Measurements from ENCODE around the gene CHI3L2. TPM values are rescaled to one million over a fixed set of nuclear protein-coding genes. Genes with fewer than 3 reads are reported as not detected.

CHI3L2 gene
- total and polyA plus RNA-seq, 2 experiments from 2014 or later: 0.68 TPM; not detected in 1

DNA sequence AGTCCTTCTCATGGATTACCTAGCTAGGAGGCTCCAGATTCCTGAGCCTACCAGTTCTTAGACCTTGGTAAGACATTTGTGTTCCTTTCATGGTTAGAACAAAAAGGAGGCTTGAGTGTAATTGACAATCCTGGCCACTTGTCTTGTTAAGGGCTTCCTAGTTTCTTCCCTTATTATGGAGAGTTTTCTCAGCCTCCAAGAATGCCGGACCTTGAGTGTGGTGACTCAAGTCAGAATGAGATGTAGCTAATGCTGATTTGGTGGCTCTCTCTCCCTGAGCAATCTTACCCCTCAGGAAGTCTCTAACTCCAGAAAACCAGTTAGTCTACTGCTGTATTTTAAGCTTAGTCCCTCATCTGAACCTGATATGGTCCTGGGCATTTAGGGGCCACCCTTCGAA is 14.3 kb downstream of the CHI3L2 start:
- TF ChIP-seq, protein P1, sequence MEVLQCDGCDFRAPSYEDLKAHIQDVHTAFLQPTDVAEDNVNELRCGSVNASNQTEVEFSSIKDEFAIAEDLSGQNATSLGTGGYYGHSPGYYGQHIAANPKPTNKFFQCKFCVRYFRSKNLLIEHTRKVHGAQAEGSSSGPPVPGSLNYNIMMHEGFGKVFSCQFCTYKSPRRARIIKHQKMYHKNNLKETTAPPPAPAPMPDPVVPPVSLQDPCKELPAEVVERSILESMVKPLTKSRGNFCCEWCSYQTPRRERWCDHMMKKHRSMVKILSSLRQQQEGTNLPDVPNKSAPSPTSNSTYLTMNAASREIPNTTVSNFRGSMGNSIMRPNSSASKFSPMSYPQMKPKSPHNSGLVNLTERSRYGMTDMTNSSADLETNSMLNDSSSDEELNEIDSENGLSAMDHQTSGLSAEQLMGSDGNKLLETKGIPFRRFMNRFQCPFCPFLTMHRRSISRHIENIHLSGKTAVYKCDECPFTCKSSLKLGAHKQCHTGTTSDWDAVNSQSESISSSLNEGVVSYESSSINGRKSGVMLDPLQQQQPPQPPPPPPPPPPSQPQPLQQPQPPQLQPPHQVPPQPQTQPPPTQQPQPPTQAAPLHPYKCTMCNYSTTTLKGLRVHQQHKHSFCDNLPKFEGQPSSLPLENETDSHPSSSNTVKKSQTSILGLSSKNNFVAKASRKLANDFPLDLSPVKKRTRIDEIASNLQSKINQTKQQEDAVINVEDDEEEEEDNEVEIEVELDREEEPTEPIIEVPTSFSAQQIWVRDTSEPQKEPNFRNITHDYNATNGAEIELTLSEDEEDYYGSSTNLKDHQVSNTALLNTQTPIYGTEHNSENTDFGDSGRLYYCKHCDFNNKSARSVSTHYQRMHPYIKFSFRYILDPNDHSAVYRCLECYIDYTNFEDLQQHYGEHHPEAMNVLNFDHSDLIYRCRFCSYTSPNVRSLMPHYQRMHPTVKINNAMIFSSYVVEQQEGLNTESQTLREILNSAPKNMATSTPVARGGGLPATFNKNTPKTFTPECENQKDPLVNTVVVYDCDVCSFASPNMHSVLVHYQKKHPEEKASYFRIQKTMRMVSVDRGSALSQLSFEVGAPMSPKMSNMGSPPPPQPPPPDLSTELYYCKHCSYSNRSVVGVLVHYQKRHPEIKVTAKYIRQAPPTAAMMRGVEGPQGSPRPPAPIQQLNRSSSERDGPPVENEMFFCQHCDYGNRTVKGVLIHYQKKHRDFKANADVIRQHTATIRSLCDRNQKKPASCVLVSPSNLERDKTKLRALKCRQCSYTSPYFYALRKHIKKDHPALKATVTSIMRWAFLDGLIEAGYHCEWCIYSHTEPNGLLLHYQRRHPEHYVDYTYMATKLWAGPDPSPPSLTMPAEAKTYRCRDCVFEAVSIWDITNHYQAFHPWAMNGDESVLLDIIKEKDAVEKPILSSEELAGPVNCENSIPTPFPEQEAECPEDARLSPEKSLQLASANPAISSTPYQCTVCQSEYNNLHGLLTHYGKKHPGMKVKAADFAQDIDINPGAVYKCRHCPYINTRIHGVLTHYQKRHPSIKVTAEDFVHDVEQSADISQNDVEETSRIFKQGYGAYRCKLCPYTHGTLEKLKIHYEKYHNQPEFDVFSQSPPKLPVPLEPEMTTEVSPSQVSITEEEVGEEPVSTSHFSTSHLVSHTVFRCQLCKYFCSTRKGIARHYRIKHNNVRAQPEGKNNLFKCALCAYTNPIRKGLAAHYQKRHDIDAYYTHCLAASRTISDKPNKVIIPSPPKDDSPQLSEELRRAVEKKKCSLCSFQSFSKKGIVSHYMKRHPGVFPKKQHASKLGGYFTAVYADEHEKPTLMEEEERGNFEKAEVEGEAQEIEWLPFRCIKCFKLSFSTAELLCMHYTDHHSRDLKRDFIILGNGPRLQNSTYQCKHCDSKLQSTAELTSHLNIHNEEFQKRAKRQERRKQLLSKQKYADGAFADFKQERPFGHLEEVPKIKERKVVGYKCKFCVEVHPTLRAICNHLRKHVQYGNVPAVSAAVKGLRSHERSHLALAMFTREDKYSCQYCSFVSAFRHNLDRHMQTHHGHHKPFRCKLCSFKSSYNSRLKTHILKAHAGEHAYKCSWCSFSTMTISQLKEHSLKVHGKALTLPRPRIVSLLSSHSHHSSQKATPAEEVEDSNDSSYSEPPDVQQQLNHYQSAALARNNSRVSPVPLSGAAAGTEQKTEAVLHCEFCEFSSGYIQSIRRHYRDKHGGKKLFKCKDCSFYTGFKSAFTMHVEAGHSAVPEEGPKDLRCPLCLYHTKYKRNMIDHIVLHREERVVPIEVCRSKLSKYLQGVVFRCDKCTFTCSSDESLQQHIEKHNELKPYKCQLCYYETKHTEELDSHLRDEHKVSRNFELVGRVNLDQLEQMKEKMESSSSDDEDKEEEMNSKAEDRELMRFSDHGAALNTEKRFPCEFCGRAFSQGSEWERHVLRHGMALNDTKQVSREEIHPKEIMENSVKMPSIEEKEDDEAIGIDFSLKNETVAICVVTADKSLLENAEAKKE (CRISPR knock-in tag; IDR thresholded peaks at IDR 0.05): no peak
- TF ChIP-seq JUNB (IDR thresholded peaks at IDR 0.05; ENCODE audit: unreplicated experiment): no peak
- TF ChIP-seq EZH2 (IDR thresholded peaks at IDR 0.05; ENCODE audit: low read depth, unreplicated experiment): no peak
- no peak for TF ChIP-seq EZH2phosphoT487 (IDR thresholded peaks at IDR 0.05; ENCODE audit: unreplicated experiment)
- no peak for TF ChIP-seq CTCF (conservative IDR thresholded peaks at IDR 0.05; ENCODE audit: low read depth in 2 of 2)
- TF ChIP-seq, protein P2, sequence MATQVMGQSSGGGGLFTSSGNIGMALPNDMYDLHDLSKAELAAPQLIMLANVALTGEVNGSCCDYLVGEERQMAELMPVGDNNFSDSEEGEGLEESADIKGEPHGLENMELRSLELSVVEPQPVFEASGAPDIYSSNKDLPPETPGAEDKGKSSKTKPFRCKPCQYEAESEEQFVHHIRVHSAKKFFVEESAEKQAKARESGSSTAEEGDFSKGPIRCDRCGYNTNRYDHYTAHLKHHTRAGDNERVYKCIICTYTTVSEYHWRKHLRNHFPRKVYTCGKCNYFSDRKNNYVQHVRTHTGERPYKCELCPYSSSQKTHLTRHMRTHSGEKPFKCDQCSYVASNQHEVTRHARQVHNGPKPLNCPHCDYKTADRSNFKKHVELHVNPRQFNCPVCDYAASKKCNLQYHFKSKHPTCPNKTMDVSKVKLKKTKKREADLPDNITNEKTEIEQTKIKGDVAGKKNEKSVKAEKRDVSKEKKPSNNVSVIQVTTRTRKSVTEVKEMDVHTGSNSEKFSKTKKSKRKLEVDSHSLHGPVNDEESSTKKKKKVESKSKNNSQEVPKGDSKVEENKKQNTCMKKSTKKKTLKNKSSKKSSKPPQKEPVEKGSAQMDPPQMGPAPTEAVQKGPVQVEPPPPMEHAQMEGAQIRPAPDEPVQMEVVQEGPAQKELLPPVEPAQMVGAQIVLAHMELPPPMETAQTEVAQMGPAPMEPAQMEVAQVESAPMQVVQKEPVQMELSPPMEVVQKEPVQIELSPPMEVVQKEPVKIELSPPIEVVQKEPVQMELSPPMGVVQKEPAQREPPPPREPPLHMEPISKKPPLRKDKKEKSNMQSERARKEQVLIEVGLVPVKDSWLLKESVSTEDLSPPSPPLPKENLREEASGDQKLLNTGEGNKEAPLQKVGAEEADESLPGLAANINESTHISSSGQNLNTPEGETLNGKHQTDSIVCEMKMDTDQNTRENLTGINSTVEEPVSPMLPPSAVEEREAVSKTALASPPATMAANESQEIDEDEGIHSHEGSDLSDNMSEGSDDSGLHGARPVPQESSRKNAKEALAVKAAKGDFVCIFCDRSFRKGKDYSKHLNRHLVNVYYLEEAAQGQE (IDR thresholded peaks at IDR 0.05; ENCODE audit: unreplicated experiment): no peak
- Mint-ChIP-seq H3K27me3 (ENCODE audit: insufficient read depth, low read depth, poor library complexity) (peaks cover 2% of the 10 kb centered on the region), H3K4me1 (peaks cover 13% of the 10 kb centered on the region), H3K27ac (no peak overlapping the region), H3K36me3 (ENCODE audit: low read depth) (no peaks in the 10 kb centered on the region), H3K9me3 (no peaks in the 10 kb centered on the region), H3K4me3 (no peak overlapping the region)
- H3K27me3 ChIP-seq (ENCODE audit: insufficient read depth): no peaks in the 10 kb centered on the region
- H3K79me2 ChIP-seq (replicated peaks; ENCODE audit: insufficient read depth): no peaks in the 10 kb centered on the region
- H4K20me1 ChIP-seq (replicated peaks; ENCODE audit: insufficient read depth): no peaks in the 10 kb centered on the region
- H3K4me3 ChIP-seq: no peak overlapping the region
- no peaks in the 10 kb centered on the region for H3F3A ChIP-seq (replicated peaks; ENCODE audit: low read depth)
- H2AFZ ChIP-seq: no peak overlapping the region
- no peak for ATAC-seq
- no peak for DNase-seq (ENCODE audit: low spot score)
- 0 out of 2 replicates have a peak, but pooled peaks cover 3% of the 10 kb centered on the region for H3K4me1 ChIP-seq (ENCODE audit: insufficient read depth)
- no peak overlapping the region for H3K4me2 ChIP-seq
- H3K36me3 ChIP-seq (ENCODE audit: insufficient read depth): no peaks in the 10 kb centered on the region
- peaks cover 37% of the 10 kb centered on the region for H3K9me2 ChIP-seq (ENCODE audit: insufficient read depth)
- no peak overlapping the region for H3K27ac ChIP-seq (ENCODE audit: low read depth)

Data from GM23338 (cell line).